K562 (cell line): ENCODE measurements around the gene PPDPF.

Source experiments
- MYC ChIP-seq, 2 experiments: fragments of 250-450 bp in 1 of 2; sonication (Bioruptor Pico) in 1 of 2; IDR thresholded peaks; 2 replicates each; pipeline versions ENCODE4 v1.5.1 to v1.6.1; 2012 to 2021; ENCODE audit warnings: low read depth in 2 of 2, borderline replicate concordance in 1 of 2, improper control_type of control experiment in 1 of 2, low read length in 1 of 2, mild to moderate bottlenecking in 1 of 2, moderate library complexity in 1 of 2
- NFATC3 ChIP-seq: fragments of 450-650 bp; IDR thresholded peaks from 2 replicates; pipeline ENCODE4 v1.6.1; 2017; ENCODE audit warnings: mild to moderate bottlenecking
- SIN3A ChIP-seq, 2 experiments: fragments of 150-350 bp in 1 of 2; IDR thresholded peaks; 2 replicates each; pipeline ENCODE4 v1.6.1; 2011 to 2016; ENCODE audit warnings: borderline replicate concordance in 2 of 2, low read depth in 2 of 2, low read length in 2 of 2, mild to moderate bottlenecking in 2 of 2, moderate library complexity in 2 of 2; ENCODE audit not compliant: control insufficient read depth in 1 of 2
- SMAD3 ChIP-seq: fragments of 450-650 bp; formaldehyde crosslinking; conservative IDR thresholded peaks from 2 replicates; pipeline ENCODE4 v1.4.0; 2020; ENCODE audit warnings: mild to moderate bottlenecking
- TAF1 ChIP-seq: IDR thresholded peaks from 2 replicates; pipeline ENCODE4 v1.6.1; 2011; ENCODE audit warnings: mild to moderate bottlenecking, low read length, moderate library complexity; ENCODE audit not compliant: insufficient read depth, control insufficient read depth, severe bottlenecking; ENCODE audit errors: extremely low read depth
- USF2 ChIP-seq: sonication (generic); formaldehyde crosslinking; IDR thresholded peaks from 2 replicates; pipeline ENCODE4 v1.5.0; 2020; ENCODE audit warnings: missing genetic modification reagents
- ZHX1 ChIP-seq: fragments of 150-350 bp; conservative IDR thresholded peaks from 2 replicates; pipeline ENCODE4 v1.6.1; 2014; ENCODE audit warnings: low read length
- ZNF778 ChIP-seq: fragments of 450-650 bp; formaldehyde crosslinking; IDR thresholded peaks from 2 replicates; pipeline ENCODE4 v1.4.0; 2020; ENCODE audit warnings: mild to moderate bottlenecking, moderate library complexity
- ZNF830 ChIP-seq: fragments of 250-450 bp; sonication (Bioruptor Pico); IDR thresholded peaks from 2 replicates; pipeline ENCODE4 v1.5.0; 2021; ENCODE audit warnings: mild to moderate bottlenecking
- TF ChIP-seq, protein P1 (sequence below): sonication (generic); formaldehyde crosslinking; IDR thresholded peaks from 2 replicates; pipeline ENCODE4 v1.9.0; 2022; ENCODE audit warnings: mild to moderate bottlenecking, missing genetic modification reagents
- TF ChIP-seq, protein P2 (sequence below), 2 experiments: fragments of 450-650 bp; formaldehyde crosslinking in 1 of 2; IDR thresholded peaks; 2 replicates each; pipeline versions ENCODE4 v1.4.0 to v1.6.1; 2014 to 2020; ENCODE audit warnings: mild to moderate bottlenecking in 2 of 2, borderline replicate concordance in 1 of 2, low read depth in 1 of 2

DNA sequence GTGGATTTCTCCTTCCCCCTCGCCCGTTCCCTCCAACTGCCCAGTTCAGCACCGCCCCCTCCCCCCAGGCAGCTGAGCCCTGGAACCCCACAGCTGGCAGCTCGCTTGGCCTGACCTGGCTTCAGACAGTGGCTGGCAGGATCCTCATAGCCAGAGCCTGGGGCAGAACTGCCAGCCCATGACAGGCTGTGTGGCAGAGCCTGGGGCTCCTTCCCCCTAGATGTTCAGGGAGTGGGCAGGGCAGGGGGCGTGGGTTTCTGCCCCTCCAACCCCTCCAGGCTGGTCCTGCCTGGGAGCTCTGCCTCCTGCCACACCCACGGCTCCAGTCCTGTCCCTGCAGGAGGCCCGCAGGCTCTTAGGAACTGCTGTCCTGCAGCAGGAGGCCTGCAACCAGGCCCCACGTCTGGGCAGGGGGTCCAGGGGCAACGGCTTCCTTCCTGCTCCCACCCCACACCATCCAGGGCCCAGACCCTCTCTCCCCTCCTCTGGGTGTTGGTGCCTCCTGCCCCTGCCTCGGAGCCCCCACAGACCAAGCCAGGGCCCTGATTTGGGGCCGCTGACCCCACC, 38.5 kb upstream of the PPDPF start:
- TF ChIP-seq USF2 (CRISPR knock-in tag) (no peak), SMAD3 (CRISPR knock-in tag) (no peak), MYC (IDR thresholded peaks at IDR 0.05; ENCODE audit: low read depth, low read length) (no peak), MYC (CRISPR knock-in tag; IDR thresholded peaks at IDR 0.05; ENCODE audit: borderline replicate concordance, low read depth) (no peak), ZNF778 (CRISPR knock-in tag) (no peak), SIN3A (IDR thresholded peaks at IDR 0.05; ENCODE audit: borderline replicate concordance in 2 of 2, control insufficient read depth in 1 of 2, low read depth in 2 of 2, low read length in 2 of 2) (no peak), ZHX1 (no peak), TAF1 (no peak), NFATC3 (no peak), ZNF830 (CRISPR knock-in tag) (no peak)
- TF ChIP-seq, protein P1, sequence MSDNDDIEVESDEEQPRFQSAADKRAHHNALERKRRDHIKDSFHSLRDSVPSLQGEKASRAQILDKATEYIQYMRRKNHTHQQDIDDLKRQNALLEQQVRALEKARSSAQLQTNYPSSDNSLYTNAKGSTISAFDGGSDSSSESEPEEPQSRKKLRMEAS (CRISPR knock-in tag): no peak
- TF ChIP-seq, protein P2, sequence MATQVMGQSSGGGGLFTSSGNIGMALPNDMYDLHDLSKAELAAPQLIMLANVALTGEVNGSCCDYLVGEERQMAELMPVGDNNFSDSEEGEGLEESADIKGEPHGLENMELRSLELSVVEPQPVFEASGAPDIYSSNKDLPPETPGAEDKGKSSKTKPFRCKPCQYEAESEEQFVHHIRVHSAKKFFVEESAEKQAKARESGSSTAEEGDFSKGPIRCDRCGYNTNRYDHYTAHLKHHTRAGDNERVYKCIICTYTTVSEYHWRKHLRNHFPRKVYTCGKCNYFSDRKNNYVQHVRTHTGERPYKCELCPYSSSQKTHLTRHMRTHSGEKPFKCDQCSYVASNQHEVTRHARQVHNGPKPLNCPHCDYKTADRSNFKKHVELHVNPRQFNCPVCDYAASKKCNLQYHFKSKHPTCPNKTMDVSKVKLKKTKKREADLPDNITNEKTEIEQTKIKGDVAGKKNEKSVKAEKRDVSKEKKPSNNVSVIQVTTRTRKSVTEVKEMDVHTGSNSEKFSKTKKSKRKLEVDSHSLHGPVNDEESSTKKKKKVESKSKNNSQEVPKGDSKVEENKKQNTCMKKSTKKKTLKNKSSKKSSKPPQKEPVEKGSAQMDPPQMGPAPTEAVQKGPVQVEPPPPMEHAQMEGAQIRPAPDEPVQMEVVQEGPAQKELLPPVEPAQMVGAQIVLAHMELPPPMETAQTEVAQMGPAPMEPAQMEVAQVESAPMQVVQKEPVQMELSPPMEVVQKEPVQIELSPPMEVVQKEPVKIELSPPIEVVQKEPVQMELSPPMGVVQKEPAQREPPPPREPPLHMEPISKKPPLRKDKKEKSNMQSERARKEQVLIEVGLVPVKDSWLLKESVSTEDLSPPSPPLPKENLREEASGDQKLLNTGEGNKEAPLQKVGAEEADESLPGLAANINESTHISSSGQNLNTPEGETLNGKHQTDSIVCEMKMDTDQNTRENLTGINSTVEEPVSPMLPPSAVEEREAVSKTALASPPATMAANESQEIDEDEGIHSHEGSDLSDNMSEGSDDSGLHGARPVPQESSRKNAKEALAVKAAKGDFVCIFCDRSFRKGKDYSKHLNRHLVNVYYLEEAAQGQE (IDR thresholded peaks at IDR 0.05; ENCODE audit: borderline replicate concordance): no peak
- TF ChIP-seq, protein P2 (CRISPR knock-in tag; IDR thresholded peaks at IDR 0.05; ENCODE audit: low read depth): no peak
